Brain microvascular endothelial cell (primary cell): ENCODE data around the gene CDH13.
A peak's percentile ranks its signal among the peaks of the same experiment; 100 is the strongest.

Source experiments
- DNase-seq: peaks from one replicate; pipeline ENCODE4 v3.0.0-alpha.2; 2020
- H3K27ac ChIP-seq: fragments of 250-450 bp; sonication (Bioruptor Pico); 2 replicates; pipeline ENCODE4 v1.5.1; 2020; ENCODE audit warnings: mild to moderate bottlenecking, moderate library complexity
- H3K27me3 ChIP-seq: fragments of 250-450 bp; sonication (Bioruptor Pico); replicated peaks from 2 replicates; pipeline ENCODE4 v1.5.1; 2020; ENCODE audit warnings: mild to moderate bottlenecking
- H3K36me3 ChIP-seq: fragments of 250-450 bp; sonication (Bioruptor Pico); replicated peaks from 2 replicates; pipeline ENCODE4 v1.5.1; 2020; ENCODE audit warnings: mild to moderate bottlenecking
- H3K4me3 ChIP-seq: 2 replicates; pipeline ENCODE4 v1.5.1; 2011; ENCODE audit warnings: low read depth, mild to moderate bottlenecking, control low read depth, low read length, moderate library complexity
- CTCF ChIP-seq: IDR thresholded peaks from 2 replicates; pipeline ENCODE4 v1.5.1; 2011; ENCODE audit warnings: low read depth, mild to moderate bottlenecking, moderate library complexity, low read length, control low read depth, inconsistent platforms; ENCODE audit errors: missing control alignments
- in situ Hi-C: cut with HindIII; loops from 2 replicates; pipeline ENCODE4 v1.10.0; 2017; ENCODE audit warnings: low sequenced_read_pairs, low pct_ligation_motif_present

Gene CDH13

DNA sequence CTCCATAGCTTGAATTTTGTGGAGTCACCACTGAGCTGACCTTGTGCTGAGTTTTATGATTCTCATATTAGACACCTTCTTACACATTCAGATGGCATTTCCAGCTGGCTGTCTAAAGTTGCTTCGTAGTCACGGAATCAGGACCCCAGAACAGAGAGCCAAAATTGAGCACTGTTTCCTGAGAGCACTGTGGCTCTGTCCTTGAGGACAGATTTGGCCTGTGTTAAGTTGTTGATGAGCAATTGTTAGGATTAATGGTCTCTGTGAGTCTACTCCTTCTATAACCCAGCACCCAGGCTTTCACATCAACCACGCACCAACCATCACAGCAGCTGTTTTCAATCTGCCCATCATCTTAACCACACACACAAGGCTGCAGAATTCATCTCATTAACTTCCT lies 903.5 kb downstream of the CDH13 start:
- peak overlapping the region; percentile 44 for H3K27ac ChIP-seq
- TF ChIP-seq CTCF = no peak
- H3K27me3 ChIP-seq = no peaks in the 10 kb centered on the region
- no peaks in the 10 kb centered on the region for H3K36me3 ChIP-seq
- no peak overlapping the region for H3K4me3 ChIP-seq
- in situ Hi-C loops = no loop called here
- DNase-seq = peak; percentile 42

GRCh38 chr16:83532634-83533033 lies 905.9 kb downstream of the CDH13 start:
- no peak for TF ChIP-seq CTCF
- H3K27ac ChIP-seq = no peak overlapping the region
- in situ Hi-C loops = no loop called here
- no peaks in the 10 kb centered on the region for H3K27me3 ChIP-seq
- no peak overlapping the region for H3K4me3 ChIP-seq
- no peaks in the 10 kb centered on the region for H3K36me3 ChIP-seq
- no peak for DNase-seq

DNA sequence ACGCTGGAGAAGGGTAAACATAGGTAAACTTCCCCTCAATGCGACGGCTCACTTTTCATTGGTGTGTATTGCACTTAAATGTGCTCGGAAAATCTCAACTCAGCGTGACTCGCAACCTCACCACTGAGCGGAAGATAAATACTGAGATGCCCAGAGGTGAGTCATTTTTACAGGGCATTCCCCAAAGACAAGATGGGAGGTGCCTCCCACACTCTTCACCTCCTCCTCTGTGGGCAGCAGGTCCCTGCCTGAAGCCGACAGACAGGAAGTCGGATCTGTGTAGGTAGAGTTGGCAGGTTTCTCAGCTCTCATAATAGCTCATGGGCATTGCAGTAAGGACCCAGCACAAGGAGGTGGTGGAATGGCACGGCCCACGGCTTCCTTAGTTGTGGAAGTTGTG lies 906.4 kb downstream of the CDH13 start:
- H3K36me3 ChIP-seq = no peaks in the 10 kb centered on the region
- no peak for TF ChIP-seq CTCF
- H3K27me3 ChIP-seq = no peaks in the 10 kb centered on the region
- H3K27ac ChIP-seq = no peak overlapping the region
- in situ Hi-C loops = no loop called here
- no peak overlapping the region for H3K4me3 ChIP-seq
- DNase-seq = peak; percentile 45

- Histone ChIP-seq H3K27me3 (no peaks in the 10 kb centered on the region), H3K36me3 (no peaks in the 10 kb centered on the region), H3K27ac (no peak overlapping the region), H3K4me3 (no peak overlapping the region)
- DNase-seq = no peak
- in situ Hi-C loops = no loop called here
- TF ChIP-seq CTCF = no peak
Observed at GRCh38 chr16:83538707-83539106, 911.9 kb downstream of the CDH13 start.

DNA sequence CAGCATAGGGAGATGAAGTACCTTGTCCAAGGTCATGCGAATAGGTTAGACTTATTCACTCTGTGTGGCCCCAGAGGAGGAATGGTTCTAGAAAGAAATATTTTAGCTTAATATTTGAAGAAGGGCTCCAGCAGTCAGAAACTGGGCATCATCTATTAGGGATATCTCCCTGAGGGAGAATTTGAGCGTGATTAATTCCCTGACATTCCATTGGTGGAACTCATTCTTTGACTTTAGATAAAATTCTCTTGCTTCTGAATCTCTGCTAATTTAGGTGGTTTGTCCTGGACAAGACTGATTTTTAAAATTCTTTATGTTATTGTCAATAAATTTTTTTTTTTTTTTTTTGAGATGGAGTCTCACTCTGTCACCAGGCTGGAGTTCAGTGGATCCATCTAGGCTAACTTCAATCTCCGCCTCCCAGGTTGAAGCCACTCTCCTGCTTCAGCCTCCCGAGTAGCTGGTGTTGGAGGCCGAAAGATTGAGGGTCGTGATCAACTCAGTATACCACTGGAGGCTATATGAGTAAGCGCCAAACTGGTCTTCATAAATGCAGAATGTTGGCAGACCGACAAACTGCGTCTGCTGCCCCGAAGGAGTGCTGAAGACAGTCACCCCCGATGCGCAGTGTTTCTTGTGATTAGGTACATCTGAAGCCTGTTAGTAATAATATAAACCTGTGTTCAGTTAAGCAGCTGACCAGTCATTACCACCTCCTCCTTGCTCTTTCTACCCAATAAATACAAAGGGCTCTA lies 913.1 kb downstream of the CDH13 start:
- H3K27me3 ChIP-seq = no peaks in the 10 kb centered on the region
- in situ Hi-C loops = no loop called here
- DNase-seq = no peak

More for the DNA sequence above, 913.1 kb downstream of the CDH13 start:
- no peak for TF ChIP-seq CTCF
- no peaks in the 10 kb centered on the region for H3K36me3 ChIP-seq
- no peak overlapping the region for H3K27ac ChIP-seq
- no peak overlapping the region for H3K4me3 ChIP-seq
